ENCODE data around the gene SAMD4A.

GRCh38 chr14:54754116-54754622, 187.2 kb downstream of the SAMD4A start:
- no peak for TF ChIP-seq POLR2A (IDR thresholded peaks at IDR 0.05)
- TF ChIP-seq CTCF (IDR thresholded peaks at IDR 0.05 in 8 of 11, conservative IDR thresholded peaks at IDR 0.05 in 3 of 11): no peak
- no peak for TF ChIP-seq POLR2AphosphoS5 (IDR thresholded peaks at IDR 0.05)
